ENCODE measurements around the gene TMEM63B.
"Not testable (repeated sequence)": the region's sequence is repeated elsewhere in the genome, so short reads cannot be mapped to it uniquely, and the experiment has no call there.

TMEM63B gene

DNA sequence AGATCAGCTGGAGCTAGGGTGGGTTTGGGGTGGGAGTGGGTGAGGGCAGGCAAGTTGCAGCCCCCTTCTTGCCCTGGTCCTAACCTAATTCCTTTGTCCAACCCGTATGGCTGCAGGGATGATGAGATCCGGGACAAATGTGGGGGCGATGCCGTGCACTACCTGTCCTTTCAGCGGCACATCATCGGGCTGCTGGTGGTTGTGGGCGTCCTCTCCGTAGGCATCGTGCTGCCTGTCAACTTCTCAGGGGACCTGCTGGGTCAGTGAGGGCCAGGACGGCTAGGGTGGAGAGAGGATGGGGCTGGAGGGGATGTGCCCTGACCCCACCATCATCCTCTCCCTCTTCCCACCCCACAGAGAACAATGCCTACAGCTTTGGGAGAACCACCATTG lies 12.0 kb downstream of the TMEM63B start:
- peaks cover 30% of the 10 kb centered on the region for H3K36me3 ChIP-seq (ENCODE audit: control insufficient read depth, low read depth, low read length)
- H3K27me3 ChIP-seq (ENCODE audit: control insufficient read depth, insufficient read depth, low read length), result no peaks in the 10 kb centered on the region
- H3K27ac ChIP-seq (ENCODE audit: low read length), result no peak overlapping the region
- no peak overlapping the region for H3K4me3 ChIP-seq (ENCODE audit: low read length)
- H3K4me1 ChIP-seq (ENCODE audit: control insufficient read depth, low read depth, low read length), result peaks cover 3% of the 10 kb centered on the region
- no peaks in the 10 kb centered on the region for H3K9me3 ChIP-seq (ENCODE audit: control insufficient read depth, low read depth, low read length)
- no peak overlapping the region for H3K9ac ChIP-seq (ENCODE audit: low read length)

GRCh38 chr6:44142835-44143234 lies 15.5 kb downstream of the TMEM63B start:
- no peak overlapping the region for H3K27ac ChIP-seq (ENCODE audit: low read length)
- H3K27me3 ChIP-seq (ENCODE audit: control insufficient read depth, insufficient read depth, low read length), result no peaks in the 10 kb centered on the region
- H3K4me3 ChIP-seq (ENCODE audit: low read length), result no peak overlapping the region
- no peaks in the 10 kb centered on the region for H3K9me3 ChIP-seq (ENCODE audit: control insufficient read depth, low read depth, low read length)
- peaks cover 3% of the 10 kb centered on the region for H3K4me1 ChIP-seq (ENCODE audit: control insufficient read depth, low read depth, low read length)
- H3K9ac ChIP-seq (ENCODE audit: low read length), result no peak overlapping the region
- peaks cover 43% of the 10 kb centered on the region for H3K36me3 ChIP-seq (ENCODE audit: control insufficient read depth, low read depth, low read length)

DNA sequence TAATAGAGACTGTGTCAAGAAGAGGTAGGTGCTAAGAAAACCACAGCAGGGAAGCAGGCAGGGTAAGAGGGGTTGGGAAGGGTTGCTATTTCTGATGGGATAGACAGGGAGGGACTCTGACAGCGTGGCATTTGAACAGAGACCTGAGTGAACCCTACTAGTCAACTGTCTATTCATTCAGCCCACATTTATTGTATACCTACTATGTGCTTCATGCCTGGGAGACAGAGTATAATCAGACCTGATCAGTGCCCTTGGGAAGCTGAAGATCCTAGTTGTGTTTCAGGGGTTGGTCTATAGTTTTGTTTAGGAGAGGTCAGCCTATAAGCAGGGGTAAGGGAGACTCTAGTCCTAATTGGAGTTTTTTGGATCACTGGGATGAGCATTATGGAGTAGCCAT lies 16.4 kb downstream of the TMEM63B start:
- Histone ChIP-seq H3K36me3 (ENCODE audit: control insufficient read depth, low read depth, low read length) (peaks cover 52% of the 10 kb centered on the region), H3K27me3 (ENCODE audit: control insufficient read depth, insufficient read depth, low read length) (no peaks in the 10 kb centered on the region), H3K4me3 (ENCODE audit: low read length) (no peak overlapping the region), H3K9ac (ENCODE audit: low read length) (no peak overlapping the region), H3K27ac (ENCODE audit: low read length) (no peak overlapping the region), H3K4me1 (ENCODE audit: control insufficient read depth, low read depth, low read length) (peaks cover 2% of the 10 kb centered on the region), H3K9me3 (ENCODE audit: control insufficient read depth, low read depth, low read length) (no peaks in the 10 kb centered on the region)

GRCh38 chr6:44144536-44144935 lies 17.2 kb downstream of the TMEM63B start:
- peaks cover 59% of the 10 kb centered on the region for H3K36me3 ChIP-seq (ENCODE audit: control insufficient read depth, low read depth, low read length)

GRCh38 chr6:44145839-44146238 lies 18.5 kb downstream of the TMEM63B start:
- H3K27me3 ChIP-seq (ENCODE audit: control insufficient read depth, insufficient read depth, low read length), result no peaks in the 10 kb centered on the region
- H3K36me3 ChIP-seq (ENCODE audit: control insufficient read depth, low read depth, low read length), result peaks cover 59% of the 10 kb centered on the region

More at GRCh38 chr6:44144536-44144935, 17.2 kb downstream of the TMEM63B start:
- not testable (repeated sequence) for H3K27me3 ChIP-seq (ENCODE audit: control insufficient read depth, insufficient read depth, low read length); H3K27ac ChIP-seq (ENCODE audit: low read length); H3K9ac ChIP-seq (ENCODE audit: low read length); H3K4me1 ChIP-seq (ENCODE audit: control insufficient read depth, low read depth, low read length); H3K9me3 ChIP-seq (ENCODE audit: control insufficient read depth, low read depth, low read length); H3K4me3 ChIP-seq (ENCODE audit: low read length)

GRCh38 chr6:44146685-44147084 lies 19.3 kb downstream of the TMEM63B start:
- H3K4me1 ChIP-seq (ENCODE audit: control insufficient read depth, low read depth, low read length), result no peaks in the 10 kb centered on the region
- peaks cover 57% of the 10 kb centered on the region for H3K36me3 ChIP-seq (ENCODE audit: control insufficient read depth, low read depth, low read length)
- no peak overlapping the region for H3K4me3 ChIP-seq (ENCODE audit: low read length)
- no peak overlapping the region for H3K9ac ChIP-seq (ENCODE audit: low read length)
- no peaks in the 10 kb centered on the region for H3K9me3 ChIP-seq (ENCODE audit: control insufficient read depth, low read depth, low read length)
- H3K27ac ChIP-seq (ENCODE audit: low read length), result no peak overlapping the region
- no peaks in the 10 kb centered on the region for H3K27me3 ChIP-seq (ENCODE audit: control insufficient read depth, insufficient read depth, low read length)

More at GRCh38 chr6:44145839-44146238, 18.5 kb downstream of the TMEM63B start:
- no peak overlapping the region for H3K27ac ChIP-seq (ENCODE audit: low read length)
- H3K4me1 ChIP-seq (ENCODE audit: control insufficient read depth, low read depth, low read length), result no peaks in the 10 kb centered on the region
- no peak overlapping the region for H3K9ac ChIP-seq (ENCODE audit: low read length)
- H3K9me3 ChIP-seq (ENCODE audit: control insufficient read depth, low read depth, low read length), result no peaks in the 10 kb centered on the region
- H3K4me3 ChIP-seq (ENCODE audit: low read length), result no peak overlapping the region

DNA sequence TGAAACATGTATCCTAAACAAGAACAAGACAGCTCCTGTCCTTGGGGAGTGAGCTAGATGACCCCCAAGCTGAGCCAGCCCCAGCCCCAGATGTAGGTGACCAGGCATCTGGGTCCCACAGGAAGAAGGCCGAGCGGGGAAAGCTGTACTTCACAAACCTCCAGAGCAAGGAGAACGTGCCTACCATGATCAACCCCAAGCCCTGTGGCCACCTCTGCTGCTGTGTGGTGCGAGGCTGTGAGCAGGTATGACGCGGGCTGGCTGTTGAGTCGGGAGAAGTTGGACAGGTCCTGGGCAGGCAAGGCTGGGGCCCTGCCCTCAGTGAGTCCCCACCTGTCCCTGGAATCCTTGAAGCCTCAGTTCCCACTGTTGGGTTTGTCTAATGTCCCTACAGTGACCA lies 19.9 kb downstream of the TMEM63B start:
- peaks cover 57% of the 10 kb centered on the region for H3K36me3 ChIP-seq (ENCODE audit: control insufficient read depth, low read depth, low read length)
- H3K27ac ChIP-seq (ENCODE audit: low read length), result no peak overlapping the region
- no peak overlapping the region for H3K4me3 ChIP-seq (ENCODE audit: low read length)
- no peaks in the 10 kb centered on the region for H3K4me1 ChIP-seq (ENCODE audit: control insufficient read depth, low read depth, low read length)
- no peaks in the 10 kb centered on the region for H3K9me3 ChIP-seq (ENCODE audit: control insufficient read depth, low read depth, low read length)
- no peaks in the 10 kb centered on the region for H3K27me3 ChIP-seq (ENCODE audit: control insufficient read depth, insufficient read depth, low read length)
- H3K9ac ChIP-seq (ENCODE audit: low read length), result no peak overlapping the region

- no peak overlapping the region for H3K9ac ChIP-seq (ENCODE audit: low read length)
- no peaks in the 10 kb centered on the region for H3K4me1 ChIP-seq (ENCODE audit: control insufficient read depth, low read depth, low read length)
Observed at GRCh38 chr6:44148306-44148705, 21.0 kb downstream of the TMEM63B start.

GRCh38 chr6:44149369-44150012 lies 22.1 kb downstream of the TMEM63B start:
- Histone ChIP-seq H3K9me3 (ENCODE audit: control insufficient read depth, low read depth, low read length) (no peaks in the 10 kb centered on the region), H3K9ac (ENCODE audit: low read length) (no peak overlapping the region), H3K27me3 (ENCODE audit: control insufficient read depth, insufficient read depth, low read length) (no peaks in the 10 kb centered on the region), H3K27ac (ENCODE audit: low read length) (no peak overlapping the region), H3K4me1 (ENCODE audit: control insufficient read depth, low read depth, low read length) (no peaks in the 10 kb centered on the region), H3K4me3 (ENCODE audit: low read length) (no peak overlapping the region), H3K36me3 (ENCODE audit: control insufficient read depth, low read depth, low read length) (peaks cover 42% of the 10 kb centered on the region)

More at GRCh38 chr6:44148306-44148705, 21.0 kb downstream of the TMEM63B start:
- H3K4me3 ChIP-seq (ENCODE audit: low read length), result no peak overlapping the region
- no peaks in the 10 kb centered on the region for H3K9me3 ChIP-seq (ENCODE audit: control insufficient read depth, low read depth, low read length)
- peaks cover 51% of the 10 kb centered on the region for H3K36me3 ChIP-seq (ENCODE audit: control insufficient read depth, low read depth, low read length)
- H3K27me3 ChIP-seq (ENCODE audit: control insufficient read depth, insufficient read depth, low read length), result no peaks in the 10 kb centered on the region
- H3K27ac ChIP-seq (ENCODE audit: low read length), result no peak overlapping the region

GRCh38 chr6:44150317-44150917 lies 23.1 kb downstream of the TMEM63B start:
- Histone ChIP-seq H3K4me1 (ENCODE audit: control insufficient read depth, low read depth, low read length) (no peaks in the 10 kb centered on the region), H3K27ac (ENCODE audit: low read length) (no peak overlapping the region), H3K9me3 (ENCODE audit: control insufficient read depth, low read depth, low read length) (no peaks in the 10 kb centered on the region), H3K36me3 (ENCODE audit: control insufficient read depth, low read depth, low read length) (peaks cover 42% of the 10 kb centered on the region), H3K27me3 (ENCODE audit: control insufficient read depth, insufficient read depth, low read length) (no peaks in the 10 kb centered on the region), H3K9ac (ENCODE audit: low read length) (no peak overlapping the region), H3K4me3 (ENCODE audit: low read length) (no peak overlapping the region)

- no peaks in the 10 kb centered on the region for H3K9me3 ChIP-seq (ENCODE audit: control insufficient read depth, low read depth, low read length)
- peaks cover 4% of the 10 kb centered on the region for H3K4me1 ChIP-seq (ENCODE audit: control insufficient read depth, low read depth, low read length)
- no peak overlapping the region for H3K27ac ChIP-seq (ENCODE audit: low read length)
- peaks cover 35% of the 10 kb centered on the region for H3K36me3 ChIP-seq (ENCODE audit: control insufficient read depth, low read depth, low read length)
- no peaks in the 10 kb centered on the region for H3K27me3 ChIP-seq (ENCODE audit: control insufficient read depth, insufficient read depth, low read length)
- no peak overlapping the region for H3K4me3 ChIP-seq (ENCODE audit: low read length)
- no peak overlapping the region for H3K9ac ChIP-seq (ENCODE audit: low read length)
Observed at GRCh38 chr6:44151348-44152108, 24.2 kb downstream of the TMEM63B start.
